A549 treated with dexamethasone at 1 μM for 4 hours (cell line): ENCODE data around the gene TPK1. TPM values are rescaled to one million over a fixed set of nuclear protein-coding genes. Genes with fewer than 3 reads are reported as not detected.

Source experiments
- total RNA-seq: library from RNA; stranded (reverse); fragments of 200-300 nt; extraction: Qiagen RNA extraction; gene quantifications from 5 replicates; pipeline ENCODE4 v1.2.3, GENCODE V29; 2022

Gene TPK1
- total RNA-seq, result 1.9 to 3.6 TPM (median 3.2 TPM) in 5 replicates

DNA sequence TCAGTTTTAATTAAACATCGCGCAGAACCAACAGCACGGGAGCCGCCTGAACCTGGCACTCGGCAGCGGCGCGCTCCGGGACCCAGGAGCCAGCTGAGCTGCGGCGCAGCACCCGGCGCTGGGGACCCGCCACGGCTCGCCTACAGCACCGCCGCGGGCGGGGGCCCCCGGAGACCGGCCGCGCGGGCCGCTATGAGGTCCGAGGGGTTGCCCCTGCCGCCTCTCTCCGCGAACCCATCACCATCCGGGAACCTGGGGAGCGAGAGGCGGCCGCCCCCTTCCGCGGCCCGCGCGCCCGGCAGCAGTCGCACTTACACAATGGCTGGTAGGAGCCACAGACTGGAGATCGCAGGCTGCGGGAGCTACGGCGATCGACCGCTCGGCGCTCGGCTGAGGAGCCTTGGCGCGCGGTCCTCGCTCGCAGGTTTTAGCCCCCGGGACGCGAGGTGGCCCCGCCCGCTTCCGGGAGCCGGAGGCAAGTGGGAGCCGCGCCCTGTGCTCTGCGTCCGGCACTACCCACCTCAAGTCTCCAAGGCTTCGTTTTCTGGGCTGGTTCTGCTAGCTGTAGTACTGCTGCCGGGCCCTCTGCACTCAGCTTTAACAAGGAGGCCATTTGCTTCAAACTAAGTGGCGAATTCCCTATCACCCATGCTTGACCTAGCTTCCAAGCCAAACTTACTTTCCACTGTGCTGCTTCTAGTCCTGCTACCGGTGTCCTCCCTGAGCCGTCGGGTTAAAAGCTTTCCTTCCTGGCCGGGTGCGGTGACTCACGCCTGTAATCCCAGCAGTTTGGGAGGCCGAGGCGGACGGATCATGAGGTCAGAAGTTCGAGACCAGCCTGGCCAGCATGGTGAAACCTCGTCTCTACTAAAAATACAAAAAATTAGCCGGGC is at the start of gene TPK1:
TSS of gene TPK1 (minus strand) at position 402 of the 893 bp plus-strand sequence. CDS start 451 bp downstream, outside the sequence.

DNA sequence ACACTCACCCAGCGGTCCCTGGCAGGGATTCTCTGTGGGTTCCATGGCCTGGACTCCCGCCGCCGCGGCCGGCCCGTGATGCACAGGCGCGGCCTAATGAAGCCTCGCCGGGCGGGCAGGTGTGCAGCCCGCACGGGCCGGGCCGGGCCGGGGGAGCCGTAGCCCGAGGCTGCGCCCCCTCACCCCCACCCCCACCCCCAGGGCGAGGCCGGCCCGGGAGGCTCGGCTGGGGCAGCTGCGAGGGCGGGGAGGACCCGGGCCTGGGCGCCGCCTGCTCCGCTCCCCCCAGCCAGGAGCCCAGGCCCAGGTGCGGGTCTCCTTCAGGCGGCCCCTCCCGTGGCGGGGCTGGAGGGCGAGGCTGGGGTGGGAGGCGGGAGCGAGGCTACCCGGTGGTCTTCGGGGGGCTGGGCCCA is 432.2 kb downstream of the TPK1 start, which contains the start of gene NOBOX:
TSS of gene NOBOX (minus strand) at position 45 of the 413 bp plus-strand sequence.

